ENCODE results near the gene NF1. TPM values are rescaled to one million over a fixed set of nuclear protein-coding genes. Genes with fewer than 3 reads are reported as not detected.

Gene NF1
- total and polyA plus RNA-seq, 2 of the 13 experiments (the other 11 are each of a cell fraction or from before 2014, with no cell fraction given), result 21.5 to 26.5 TPM

DNA sequence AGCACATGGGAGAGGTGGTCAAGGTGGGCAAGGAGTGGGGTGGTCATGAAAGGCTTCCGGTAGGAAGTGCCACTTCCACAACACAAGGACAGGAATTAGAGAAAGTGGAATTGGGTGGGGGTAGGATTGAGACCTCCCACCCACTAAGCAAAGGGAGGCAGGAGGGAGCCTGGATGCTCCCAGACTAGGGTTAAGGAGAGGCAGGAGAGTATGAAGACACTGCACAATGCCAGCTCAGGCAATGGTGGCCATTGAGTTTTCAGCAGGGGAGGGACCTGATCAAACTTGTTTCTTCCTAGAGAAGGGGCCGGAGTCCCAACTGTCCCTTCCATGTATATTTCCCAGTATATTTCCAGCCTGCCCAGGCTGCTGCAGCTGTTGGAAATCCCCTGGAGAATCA lies 293.6 kb downstream of the NF1 start:
- H3K36me3 ChIP-seq (replicated peaks in 1 of 2; ENCODE audit: control insufficient read depth in 1 of 2, insufficient read depth in 2 of 2, low read length in 2 of 2), result no peaks in the 10 kb centered on the region
- intact Hi-C loops (cut with micrococcal nuclease; ENCODE audit: unreplicated experiment) (no loop called here), in situ Hi-C loops (cut with HindIII; ENCODE audit: extremely low pct_ligation_motif_present, low pct_unique_long_range_greater_than_20kb) (no loop called here)
- CTCF ChIA-PET (ENCODE audit: low intra/inter-chr PET ratio, low total read pairs), result interaction anchor here (2.3 kb wide), 1 partner anchor 137 kb away, joined by 24 read pairs; no protein-coding TSS in a partner anchor
- H2AFZ ChIP-seq (ENCODE audit: low read length), result no peak overlapping the region
- H3K27me3 ChIP-seq (ENCODE audit: control insufficient read depth in 1 of 2, insufficient read depth in 2 of 2, low read length in 2 of 2), result peaks cover 8 to 31% of the 10 kb centered on the region in 2 experiments
- no TSS peak for BruUV-seq (replicated peaks)
- no peak overlapping the region for H3K9ac ChIP-seq (ENCODE audit: insufficient read depth, low read depth, low read length)
- ATAC-seq, result no peak
- POLR2A ChIA-PET, result no interaction called here
- no peaks in the 10 kb centered on the region for H4K20me1 ChIP-seq (ENCODE audit: insufficient read depth, low read length)
- no peak overlapping the region for H3K4me2 ChIP-seq (ENCODE audit: low read depth, low read length)
- 84% methylated on average over 1 of the region's 2 CpGs for WGBS (ENCODE audit: low lambda C conversion rate)
- no peak for TF ChIP-seq PHF21A (CRISPR knock-in tag; IDR thresholded peaks at IDR 0.05)
- H3K4me1 ChIP-seq (ENCODE audit: insufficient read depth, low read length), result no peaks in the 10 kb centered on the region
- no peak for FAIRE-seq
- no peak for DNase-seq (ENCODE audit: low spot score)
- no peak overlapping the region for H3K4me3 ChIP-seq (replicated peaks in 1 of 3; ENCODE audit: insufficient read depth in 1 of 3, low read depth in 2 of 3, low read length in 3 of 3)
- no peaks in the 10 kb centered on the region for H3K9me3 ChIP-seq (ENCODE audit: low read length)
- H3K79me2 ChIP-seq (ENCODE audit: insufficient read depth, low read length), result no peaks in the 10 kb centered on the region
- H3K27ac ChIP-seq (ENCODE audit: extremely low read length, insufficient read depth, low read length), result no peak overlapping the region

DNA sequence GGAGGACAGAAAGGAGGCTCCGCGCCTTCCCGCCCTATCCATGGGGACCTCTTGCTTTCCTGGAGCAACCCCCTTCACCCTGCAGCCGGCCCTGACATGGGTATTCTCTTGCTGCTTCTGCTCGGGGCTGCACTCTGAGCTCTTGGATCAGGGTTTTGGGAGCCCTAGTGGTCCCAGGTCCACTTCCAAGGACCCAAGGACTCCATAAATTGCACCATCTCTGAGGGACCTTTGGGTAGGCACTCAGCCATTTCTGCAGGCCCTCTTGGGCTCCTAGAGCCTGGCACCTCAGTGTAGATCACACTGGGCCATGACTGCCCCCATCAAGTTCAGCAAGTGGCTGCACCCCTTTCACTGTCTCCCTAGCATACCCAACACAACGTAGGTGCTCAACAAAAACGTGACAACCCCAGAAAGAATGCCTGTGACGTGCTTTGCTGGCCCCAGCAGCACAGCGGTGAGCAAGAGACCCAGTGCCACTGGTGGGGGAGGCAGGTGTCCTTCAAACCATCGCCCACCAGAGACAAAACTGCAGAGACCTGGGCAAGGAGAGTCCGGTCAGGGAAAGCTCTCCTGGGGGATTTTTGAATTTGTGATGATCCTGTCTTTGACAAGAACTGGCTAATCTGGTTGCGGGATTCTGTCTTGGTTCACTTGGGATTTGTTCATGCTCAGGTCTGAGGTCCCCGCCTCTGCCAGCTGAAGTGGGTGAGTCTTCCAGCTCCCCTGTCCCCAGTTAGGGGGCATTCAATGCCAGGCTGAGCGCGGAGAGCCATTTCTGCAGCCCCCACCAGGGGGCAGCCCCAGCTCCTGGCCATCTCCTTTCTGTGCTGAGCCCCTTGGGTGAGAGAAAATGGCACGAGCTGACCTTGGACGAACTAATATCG lies 294.2 kb downstream of the NF1 start:
- POLR2A ChIA-PET, result interaction anchor here (0.8 kb wide), 1 partner anchor 128 kb away, joined by 3 read pairs; no protein-coding TSS in a partner anchor
- in situ Hi-C loops (cut with HindIII; ENCODE audit: extremely low pct_ligation_motif_present, low pct_unique_long_range_greater_than_20kb), result no loop called here
- Histone ChIP-seq H3K9ac (ENCODE audit: insufficient read depth, low read depth, low read length) (no peak overlapping the region), H3K27ac (ENCODE audit: extremely low read length, insufficient read depth, low read length) (no peak overlapping the region), H3K79me2 (ENCODE audit: insufficient read depth, low read length) (no peaks in the 10 kb centered on the region), H3K27me3 (ENCODE audit: control insufficient read depth in 1 of 2, insufficient read depth in 2 of 2, low read length in 2 of 2) (peaks cover 8 to 37% of the 10 kb centered on the region in 2 experiments), H4K20me1 (ENCODE audit: insufficient read depth, low read length) (no peaks in the 10 kb centered on the region), H3K9me3 (ENCODE audit: low read length) (no peaks in the 10 kb centered on the region), H3K36me3 (replicated peaks in 1 of 2; ENCODE audit: control insufficient read depth in 1 of 2, insufficient read depth in 2 of 2, low read length in 2 of 2) (no peaks in the 10 kb centered on the region), H2AFZ (ENCODE audit: low read length) (no peak overlapping the region), H3K4me2 (ENCODE audit: low read depth, low read length) (no peak overlapping the region), H3K4me1 (ENCODE audit: insufficient read depth, low read length) (no peaks in the 10 kb centered on the region), H3K4me3 (replicated peaks in 1 of 3; ENCODE audit: insufficient read depth in 1 of 3, low read depth in 2 of 3, low read length in 3 of 3) (no peak overlapping the region)
- peak; percentile 71 for ATAC-seq
- CTCF ChIA-PET (ENCODE audit: low intra/inter-chr PET ratio, low total read pairs), result interaction anchor here (1.0 to 2.3 kb wide), 3 partner anchors 129 to 453 kb away, joined by 4 to 24 read pairs (median 6); no protein-coding TSS in a partner anchor
- BruUV-seq (replicated peaks), result no TSS peak
- intact Hi-C loops (cut with micrococcal nuclease; ENCODE audit: unreplicated experiment), result no loop called here
- DNase-seq (ENCODE audit: low spot score), result no peak
- WGBS (ENCODE audit: low lambda C conversion rate), result 42% methylated on average over 12 of the region's 18 CpGs
- no peak for FAIRE-seq
- TF ChIP-seq, protein P1, sequence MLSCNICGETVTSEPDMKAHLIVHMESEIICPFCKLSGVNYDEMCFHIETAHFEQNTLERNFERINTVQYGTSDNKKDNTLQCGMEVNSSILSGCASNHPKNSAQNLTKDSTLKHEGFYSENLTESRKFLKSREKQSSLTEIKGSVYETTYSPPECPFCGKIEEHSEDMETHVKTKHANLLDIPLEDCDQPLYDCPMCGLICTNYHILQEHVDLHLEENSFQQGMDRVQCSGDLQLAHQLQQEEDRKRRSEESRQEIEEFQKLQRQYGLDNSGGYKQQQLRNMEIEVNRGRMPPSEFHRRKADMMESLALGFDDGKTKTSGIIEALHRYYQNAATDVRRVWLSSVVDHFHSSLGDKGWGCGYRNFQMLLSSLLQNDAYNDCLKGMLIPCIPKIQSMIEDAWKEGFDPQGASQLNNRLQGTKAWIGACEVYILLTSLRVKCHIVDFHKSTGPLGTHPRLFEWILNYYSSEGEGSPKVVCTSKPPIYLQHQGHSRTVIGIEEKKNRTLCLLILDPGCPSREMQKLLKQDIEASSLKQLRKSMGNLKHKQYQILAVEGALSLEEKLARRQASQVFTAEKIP (CRISPR knock-in tag; IDR thresholded peaks at IDR 0.05; ENCODE audit: borderline replicate concordance), result no peak
- TF ChIP-seq DNMT3B (CRISPR knock-in tag; conservative IDR thresholded peaks at IDR 0.05) (no peak), HNRNPL (IDR thresholded peaks at IDR 0.05; ENCODE audit: low read depth, low read length) (peak; percentile 88), HIVEP1 (CRISPR knock-in tag; IDR thresholded peaks at IDR 0.05) (no peak), ZBTB7B (CRISPR knock-in tag; IDR thresholded peaks at IDR 0.05) (no peak), RAD21 (CRISPR knock-in tag; IDR thresholded peaks at IDR 0.05) (peak; percentile 83), STAG1 (CRISPR knock-in tag; IDR thresholded peaks at IDR 0.05) (peak; percentile 75), SMAD3 (CRISPR knock-in tag; IDR thresholded peaks at IDR 0.05) (no peak), HOXA3 (CRISPR knock-in tag; IDR thresholded peaks at IDR 0.05) (peak; percentile 26; the same call in 1 of the 2 replicates), XRCC5 (optimal IDR thresholded peaks at IDR 0.05; ENCODE audit: low read length) (peak; percentile 69)
- TF ChIP-seq, protein P2, sequence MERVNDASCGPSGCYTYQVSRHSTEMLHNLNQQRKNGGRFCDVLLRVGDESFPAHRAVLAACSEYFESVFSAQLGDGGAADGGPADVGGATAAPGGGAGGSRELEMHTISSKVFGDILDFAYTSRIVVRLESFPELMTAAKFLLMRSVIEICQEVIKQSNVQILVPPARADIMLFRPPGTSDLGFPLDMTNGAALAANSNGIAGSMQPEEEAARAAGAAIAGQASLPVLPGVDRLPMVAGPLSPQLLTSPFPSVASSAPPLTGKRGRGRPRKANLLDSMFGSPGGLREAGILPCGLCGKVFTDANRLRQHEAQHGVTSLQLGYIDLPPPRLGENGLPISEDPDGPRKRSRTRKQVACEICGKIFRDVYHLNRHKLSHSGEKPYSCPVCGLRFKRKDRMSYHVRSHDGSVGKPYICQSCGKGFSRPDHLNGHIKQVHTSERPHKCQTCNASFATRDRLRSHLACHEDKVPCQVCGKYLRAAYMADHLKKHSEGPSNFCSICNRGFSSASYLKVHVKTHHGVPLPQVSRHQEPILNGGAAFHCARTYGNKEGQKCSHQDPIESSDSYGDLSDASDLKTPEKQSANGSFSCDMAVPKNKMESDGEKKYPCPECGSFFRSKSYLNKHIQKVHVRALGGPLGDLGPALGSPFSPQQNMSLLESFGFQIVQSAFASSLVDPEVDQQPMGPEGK (CRISPR knock-in tag; IDR thresholded peaks at IDR 0.05), result no peak
